ENCODE measurements around the gene SFXN1. TPM values are rescaled to one million over a fixed set of nuclear protein-coding genes. Genes with fewer than 3 reads are reported as not detected.

SFXN1 gene
- polyA plus RNA-seq, 1 experiment, result 126 TPM

GRCh38 chr5:175467983-175468690 lies 10.2 kb upstream of the SFXN1 start:
- POLR2A ChIA-PET, result interaction anchor here (0.6 kb wide), 1 partner anchor 177 kb away, joined by 4 read pairs; no protein-coding TSS in a partner anchor

GRCh38 chr5:175468892-175469291 lies 9.5 kb upstream of the SFXN1 start:
- no peak overlapping the region for H3K4me3 ChIP-seq (ENCODE audit: low read depth, low read length)
- H3K9me3 ChIP-seq (ENCODE audit: control insufficient read depth, insufficient read depth, low read length), result no peaks in the 10 kb centered on the region
- no peak for TF ChIP-seq CTCF (IDR thresholded peaks at IDR 0.05; ENCODE audit: low read depth, low read length)
- POLR2A ChIA-PET, result interaction anchor here (0.7 kb wide), 1 partner anchor 9 kb away, joined by 3 read pairs; the partner anchor contains the start of gene SFXN1
- CTCF ChIA-PET, result no interaction called here
- peaks cover 14% of the 10 kb centered on the region for H3K27me3 ChIP-seq (ENCODE audit: control insufficient read depth, insufficient read depth, low read length)
- DNase-seq (ENCODE audit: low read depth, low spot score), result no peak
- no peak overlapping the region for H3K27ac ChIP-seq (ENCODE audit: low read depth, low read length)

More at GRCh38 chr5:175467983-175468690, 10.2 kb upstream of the SFXN1 start:
- H3K27me3 ChIP-seq (ENCODE audit: control insufficient read depth, insufficient read depth, low read length), result peaks cover 14% of the 10 kb centered on the region
- H3K27ac ChIP-seq (ENCODE audit: low read depth, low read length), result no peak overlapping the region
- no peaks in the 10 kb centered on the region for H3K9me3 ChIP-seq (ENCODE audit: control insufficient read depth, insufficient read depth, low read length)
- no peak overlapping the region for H3K4me3 ChIP-seq (ENCODE audit: low read depth, low read length)
- TF ChIP-seq CTCF (IDR thresholded peaks at IDR 0.05; ENCODE audit: low read depth, low read length), result no peak
- DNase-seq (ENCODE audit: low read depth, low spot score), result no peak
- CTCF ChIA-PET, result interaction anchor here (0.6 to 4.6 kb wide), 2 partner anchors 39 to 517 kb away, joined by 3 to 33 read pairs; no protein-coding TSS in a partner anchor

- CTCF ChIA-PET, result no interaction called here
- Histone ChIP-seq H3K9me3 (ENCODE audit: control insufficient read depth, insufficient read depth, low read length) (no peaks in the 10 kb centered on the region), H3K27me3 (ENCODE audit: control insufficient read depth, insufficient read depth, low read length) (peaks cover 19% of the 10 kb centered on the region), H3K27ac (ENCODE audit: low read depth, low read length) (no peak overlapping the region), H3K4me3 (ENCODE audit: low read depth, low read length) (no peak overlapping the region)
- TF ChIP-seq CTCF (IDR thresholded peaks at IDR 0.05; ENCODE audit: low read depth, low read length), result no peak
- POLR2A ChIA-PET, result no interaction called here
- DNase-seq (ENCODE audit: low read depth, low spot score), result no peak
Observed at GRCh38 chr5:175469916-175470315, 8.4 kb upstream of the SFXN1 start.

- POLR2A ChIA-PET, result no interaction called here
- Histone ChIP-seq H3K4me3 (ENCODE audit: low read depth, low read length) (no peak overlapping the region), H3K9me3 (ENCODE audit: control insufficient read depth, insufficient read depth, low read length) (no peaks in the 10 kb centered on the region), H3K27me3 (ENCODE audit: control insufficient read depth, insufficient read depth, low read length) (peaks cover 20% of the 10 kb centered on the region), H3K27ac (ENCODE audit: low read depth, low read length) (no peak overlapping the region)
- CTCF ChIA-PET, result no interaction called here
- DNase-seq (ENCODE audit: low read depth, low spot score), result no peak
- TF ChIP-seq CTCF (IDR thresholded peaks at IDR 0.05; ENCODE audit: low read depth, low read length), result no peak
Observed at GRCh38 chr5:175470781-175471180, 7.6 kb upstream of the SFXN1 start.

- H3K27ac ChIP-seq (ENCODE audit: low read depth, low read length), result no peak overlapping the region
- H3K4me3 ChIP-seq (ENCODE audit: low read depth, low read length), result no peak overlapping the region
- peaks cover 18% of the 10 kb centered on the region for H3K27me3 ChIP-seq (ENCODE audit: control insufficient read depth, insufficient read depth, low read length)
- ChIA-PET POLR2A (no interaction called here), CTCF (interaction anchor here (1.4 kb wide), 1 partner anchor 10 kb away, joined by 4 read pairs; no protein-coding TSS in a partner anchor)
- no peak for TF ChIP-seq CTCF (IDR thresholded peaks at IDR 0.05; ENCODE audit: low read depth, low read length)
- no peaks in the 10 kb centered on the region for H3K9me3 ChIP-seq (ENCODE audit: control insufficient read depth, insufficient read depth, low read length)
- no peak for DNase-seq (ENCODE audit: low read depth, low spot score)
Observed at GRCh38 chr5:175471196-175471595, 7.2 kb upstream of the SFXN1 start.
